Breast epithelium (tissue), 3 donors: Measurements from ENCODE around the gene RAB28.

ENCODE experiments used
- POLR2A ChIP-seq: fragments of 450-650 bp; IDR thresholded peaks from one replicate; pipeline ENCODE4 v1.6.1; 2016; ENCODE audit warnings: antibody characterized with exemption, mild to moderate bottlenecking, moderate library complexity
- POLR2AphosphoS5 ChIP-seq, 3 donors: sonication (generic); formaldehyde crosslinking; IDR thresholded peaks; one replicate each; pipeline ENCODE4 v1.6.1; 2017; ENCODE audit warnings: antibody characterized with exemption in 3 of 3
- TF ChIP-seq, protein P1 (sequence below), 3 donors: fragments of 450-650 bp; IDR thresholded peaks; one replicate each; pipeline ENCODE4 v1.5.1; 2016 to 2017; ENCODE audit warnings: antibody characterized with exemption in 3 of 3, mild to moderate bottlenecking in 3 of 3, moderate library complexity in 3 of 3

DNA sequence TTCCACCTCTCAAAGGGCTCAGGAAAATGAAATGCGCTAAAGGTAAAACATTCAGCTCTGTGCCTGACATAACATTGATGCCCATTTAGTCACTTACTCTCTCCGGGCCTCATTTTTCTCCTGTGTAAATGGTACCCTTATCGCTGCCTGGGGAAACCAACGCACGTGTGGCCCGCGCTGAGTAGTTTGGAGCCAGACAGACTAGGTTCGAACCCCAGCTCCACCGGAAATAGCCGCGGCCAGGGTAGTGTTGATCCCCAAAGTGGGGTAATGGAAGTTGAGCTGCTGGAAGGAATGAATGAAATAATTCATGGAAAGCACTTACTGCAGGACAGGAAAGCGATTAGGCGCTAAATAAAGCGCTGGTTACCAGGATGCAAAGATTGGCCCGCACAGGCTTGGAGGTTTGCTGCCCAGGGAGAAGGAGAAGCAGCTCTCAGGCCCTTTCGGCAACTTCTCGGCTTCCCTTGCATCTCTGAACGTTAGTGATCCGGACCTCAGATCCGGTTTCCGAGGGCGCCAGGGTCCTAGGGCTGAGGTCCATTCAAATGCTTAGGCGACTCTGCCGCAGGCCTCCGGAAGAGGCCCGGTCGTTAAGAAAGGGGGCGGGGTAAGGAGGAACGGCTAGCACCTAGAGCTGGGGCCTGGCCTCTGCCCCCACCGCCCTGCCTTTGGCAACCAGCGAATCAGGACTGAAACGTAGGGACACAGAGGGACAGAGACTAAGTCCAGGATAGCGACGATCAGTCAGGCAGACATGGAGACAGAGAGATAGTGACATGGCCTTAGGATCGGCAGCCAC, 46.9 kb upstream of the RAB28 start:
- TF ChIP-seq, protein P1, sequence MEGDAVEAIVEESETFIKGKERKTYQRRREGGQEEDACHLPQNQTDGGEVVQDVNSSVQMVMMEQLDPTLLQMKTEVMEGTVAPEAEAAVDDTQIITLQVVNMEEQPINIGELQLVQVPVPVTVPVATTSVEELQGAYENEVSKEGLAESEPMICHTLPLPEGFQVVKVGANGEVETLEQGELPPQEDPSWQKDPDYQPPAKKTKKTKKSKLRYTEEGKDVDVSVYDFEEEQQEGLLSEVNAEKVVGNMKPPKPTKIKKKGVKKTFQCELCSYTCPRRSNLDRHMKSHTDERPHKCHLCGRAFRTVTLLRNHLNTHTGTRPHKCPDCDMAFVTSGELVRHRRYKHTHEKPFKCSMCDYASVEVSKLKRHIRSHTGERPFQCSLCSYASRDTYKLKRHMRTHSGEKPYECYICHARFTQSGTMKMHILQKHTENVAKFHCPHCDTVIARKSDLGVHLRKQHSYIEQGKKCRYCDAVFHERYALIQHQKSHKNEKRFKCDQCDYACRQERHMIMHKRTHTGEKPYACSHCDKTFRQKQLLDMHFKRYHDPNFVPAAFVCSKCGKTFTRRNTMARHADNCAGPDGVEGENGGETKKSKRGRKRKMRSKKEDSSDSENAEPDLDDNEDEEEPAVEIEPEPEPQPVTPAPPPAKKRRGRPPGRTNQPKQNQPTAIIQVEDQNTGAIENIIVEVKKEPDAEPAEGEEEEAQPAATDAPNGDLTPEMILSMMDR (IDR thresholded peaks at IDR 0.05), result no peak
- TF ChIP-seq POLR2AphosphoS5 (IDR thresholded peaks at IDR 0.05) (no peak), POLR2A (no peak)
